Measurements from ENCODE around the gene WWOX. TPM values are rescaled to one million over a fixed set of nuclear protein-coding genes. Genes with fewer than 3 reads are reported as not detected.

The WWOX gene
- total RNA-seq, 2 experiments from 2014 or later, result 19.1 to 23.7 TPM

GRCh38 chr16:78970650-78971049 is 871.2 kb downstream of the WWOX start:
- intact Hi-C loops (cut with micrococcal nuclease), result no loop called here
- ATAC-seq (no peak), DNase-seq (no peak)
- Mint-ChIP-seq H3K9me3 (no peaks in the 10 kb centered on the region), H3K27me3 (no peaks in the 10 kb centered on the region), H3K4me3 (no peak overlapping the region), H3K27ac (no peak overlapping the region), H3K4me1 (ENCODE audit: low read depth) (no peaks in the 10 kb centered on the region), H3K36me3 (ENCODE audit: low read depth) (no peaks in the 10 kb centered on the region)
- POLR2A ChIA-PET, result no interaction called here
- TF ChIP-seq CTCF (IDR thresholded peaks at IDR 0.05), result no peak
- CTCF ChIA-PET, result no interaction called here

DNA sequence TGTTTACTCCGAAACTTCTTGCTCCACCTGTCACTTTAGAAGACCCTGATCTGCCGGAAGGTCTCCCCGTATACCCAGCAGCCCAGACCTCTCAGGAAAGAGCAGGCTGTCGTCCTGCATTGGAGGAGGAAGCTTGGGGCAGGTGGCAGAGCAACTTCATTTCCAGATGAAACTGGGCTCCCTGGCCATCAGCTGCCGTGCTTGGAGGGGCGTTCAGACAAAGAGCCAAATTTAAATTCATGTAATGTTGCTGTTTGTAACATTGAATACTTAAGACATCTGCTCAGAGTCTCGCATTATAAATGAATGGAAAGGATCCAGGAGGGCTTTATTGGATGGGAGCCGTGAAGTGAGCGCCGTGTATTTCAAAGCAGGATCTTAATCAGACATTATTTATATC is 872.6 kb downstream of the WWOX start:
- ChIA-PET POLR2A (no interaction called here), CTCF (no interaction called here)
- Mint-ChIP-seq H3K36me3 (ENCODE audit: low read depth) (no peaks in the 10 kb centered on the region), H3K27ac (no peak overlapping the region), H3K9me3 (no peaks in the 10 kb centered on the region), H3K4me1 (ENCODE audit: low read depth) (no peaks in the 10 kb centered on the region), H3K4me3 (no peak overlapping the region), H3K27me3 (no peaks in the 10 kb centered on the region)
- intact Hi-C loops (cut with micrococcal nuclease), result no loop called here
- no peak for ATAC-seq
- DNase-seq, result no peak
- TF ChIP-seq CTCF (IDR thresholded peaks at IDR 0.05), result no peak

GRCh38 chr16:78972986-78973385 is 873.5 kb downstream of the WWOX start:
- DNase-seq (no peak), ATAC-seq (no peak)
- POLR2A ChIA-PET, result no interaction called here
- CTCF ChIA-PET, result no interaction called here
- Mint-ChIP-seq H3K9me3 (no peaks in the 10 kb centered on the region), H3K4me1 (ENCODE audit: low read depth) (no peaks in the 10 kb centered on the region), H3K27ac (no peak overlapping the region), H3K27me3 (no peaks in the 10 kb centered on the region), H3K36me3 (ENCODE audit: low read depth) (no peaks in the 10 kb centered on the region), H3K4me3 (no peak overlapping the region)
- TF ChIP-seq CTCF (IDR thresholded peaks at IDR 0.05), result no peak
- intact Hi-C loops (cut with micrococcal nuclease), result no loop called here

GRCh38 chr16:78976212-78976611 is 876.8 kb downstream of the WWOX start:
- no peak overlapping the region for H3K4me3 Mint-ChIP-seq
- ATAC-seq (no peak), DNase-seq (no peak)
- TF ChIP-seq CTCF (IDR thresholded peaks at IDR 0.05), result no peak
- POLR2A ChIA-PET, result no interaction called here
- no peaks in the 10 kb centered on the region for H3K36me3 Mint-ChIP-seq (ENCODE audit: low read depth)
- CTCF ChIA-PET, result no interaction called here
- H3K27me3 Mint-ChIP-seq, result no peaks in the 10 kb centered on the region
- H3K27ac Mint-ChIP-seq, result no peak overlapping the region
- no peaks in the 10 kb centered on the region for H3K9me3 Mint-ChIP-seq
- intact Hi-C loops (cut with micrococcal nuclease), result no loop called here
- H3K4me1 Mint-ChIP-seq (ENCODE audit: low read depth), result no peaks in the 10 kb centered on the region

DNA sequence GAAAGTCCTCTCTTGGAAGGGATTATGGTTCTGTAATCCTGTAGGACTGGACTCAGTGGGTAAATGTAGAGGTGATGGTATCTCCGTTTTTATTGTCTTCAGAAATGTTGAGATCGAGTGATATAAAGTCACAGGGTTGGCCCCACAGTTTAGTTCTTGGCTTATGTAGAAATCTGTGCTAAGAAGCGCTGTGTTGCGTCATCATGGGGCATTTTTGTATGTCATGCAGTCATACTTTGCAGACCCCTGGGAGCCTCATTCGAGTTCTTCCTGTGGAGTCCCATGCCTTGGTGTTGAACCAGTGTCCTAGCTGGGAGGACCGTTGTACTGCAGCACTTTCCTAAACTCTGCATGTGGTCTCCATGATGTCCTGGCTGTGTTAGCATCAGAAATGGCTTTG is 881.4 kb downstream of the WWOX start:
- CTCF ChIA-PET, result no interaction called here
- H3K9me3 Mint-ChIP-seq, result no peaks in the 10 kb centered on the region
- intact Hi-C loops (cut with micrococcal nuclease), result no loop called here

More for the DNA sequence above, 881.4 kb downstream of the WWOX start:
- Mint-ChIP-seq H3K27me3 (no peaks in the 10 kb centered on the region), H3K4me3 (no peak overlapping the region), H3K36me3 (ENCODE audit: low read depth) (peaks cover 4% of the 10 kb centered on the region), H3K4me1 (ENCODE audit: low read depth) (no peaks in the 10 kb centered on the region), H3K27ac (no peak overlapping the region)
- DNase-seq (no peak), ATAC-seq (no peak)
- TF ChIP-seq CTCF (IDR thresholded peaks at IDR 0.05), result no peak
- POLR2A ChIA-PET, result no interaction called here

All from activated CD8-positive, alpha-beta T cell treated with anti-CD3 and anti-CD28 coated beads for 36 hours (primary cell).